ENCODE results near the gene POLDIP2. TPM values are rescaled to one million over a fixed set of nuclear protein-coding genes. Genes with fewer than 3 reads are reported as not detected.

Gene POLDIP2
- total and polyA plus RNA-seq, 10 of the 15 experiments (the other 5 are each of a cell fraction or from before 2014, with no cell fraction given), result 22.8 to 196 (median 121) TPM

- TF ChIP-seq NKRF (conservative IDR thresholded peaks at IDR 0.05) (peak; percentile 94), RELB (IDR thresholded peaks at IDR 0.05; ENCODE audit: low read depth) (0 out of 2 replicates have a peak, but pooled peaks have one; percentile 41), ZNF274 (IDR thresholded peaks at IDR 0.05; ENCODE audit: insufficient read depth, insufficient read length) (no peak), MLLT1 (IDR thresholded peaks at IDR 0.05) (0 out of 2 replicates have a peak, but pooled peaks have one; percentile 48), YBX1 (IDR thresholded peaks at IDR 0.05) (no peak), EGR1 (IDR thresholded peaks at IDR 0.05; ENCODE audit: borderline replicate concordance in 1 of 2, low read depth in 2 of 2, low read length in 2 of 2) (peak; percentile 46 to 87), RFX5 (IDR thresholded peaks at IDR 0.05; ENCODE audit: low read depth, low read length) (peak; percentile 41; the same call in 1 of the 2 replicates), SMC3 (IDR thresholded peaks at IDR 0.05; ENCODE audit: borderline replicate concordance, low read length) (no peak), SREBF2 (IDR thresholded peaks at IDR 0.05; ENCODE audit: low read length) (peak; percentile 42; the same call in 1 of the 2 replicates), CTCF (IDR thresholded peaks at IDR 0.05 in 2 of 3, conservative IDR thresholded peaks at IDR 0.05 in 1 of 3; ENCODE audit: control insufficient read depth in 2 of 3, extremely low read depth in 1 of 3, insufficient read depth in 1 of 3, low read depth in 3 of 3, low read length in 3 of 3) (no peak), ZNF217 (IDR thresholded peaks at IDR 0.05) (no peak), CREM (IDR thresholded peaks at IDR 0.05; ENCODE audit: low read depth) (peak; percentile 99), IKZF1 (conservative IDR thresholded peaks at IDR 0.05) (peak; percentile 100), SMARCA5 (IDR thresholded peaks at IDR 0.05) (no peak), CEBPB (IDR thresholded peaks at IDR 0.05; ENCODE audit: borderline replicate concordance in 1 of 2, low read depth in 2 of 2, low read length in 2 of 2) (no peak), CHD4 (IDR thresholded peaks at IDR 0.05) (no peak), NFIC (IDR thresholded peaks at IDR 0.05; ENCODE audit: low read depth, low read length) (no peak), IRF5 (IDR thresholded peaks at IDR 0.05; ENCODE audit: borderline replicate concordance) (no peak)
These were observed 21.9 kb downstream of the POLDIP2 start, which contains the start of the genes IFT20 and TNFAIP1 (continued) for GRCh38 chr17:28335201-28335958.

All from GM12878 (cell line).